ENCODE measurements around the gene TACR1. TPM values are rescaled to one million over a fixed set of nuclear protein-coding genes. Genes with fewer than 3 reads are reported as not detected.

Gene TACR1
- total and polyA plus RNA-seq, 2 experiments from 2014 or later = 3.5 to 7.3 TPM

DNA sequence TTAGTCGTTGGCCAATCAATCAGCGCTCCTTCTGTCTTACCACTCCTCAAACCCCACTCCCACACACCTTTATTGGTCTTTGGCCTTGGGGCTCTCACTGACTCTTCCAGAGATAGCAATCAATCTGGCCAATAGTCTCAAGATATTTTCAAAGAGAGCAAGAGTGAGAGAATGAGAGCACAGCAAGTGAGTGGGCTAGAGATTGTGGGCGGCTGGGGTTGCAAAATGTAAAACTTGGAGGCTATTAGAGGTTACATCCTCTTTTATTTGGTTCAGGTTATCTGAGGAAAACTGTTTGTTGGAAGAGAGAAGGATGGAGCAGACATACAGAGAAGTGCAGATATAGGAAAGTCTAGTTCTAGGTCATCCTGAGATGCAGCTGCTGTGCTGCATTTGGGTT is 32.8 kb downstream of the TACR1 start:
- Histone ChIP-seq H2AFZ (no peak overlapping the region), H3K79me2 (replicated peaks; ENCODE audit: insufficient read depth) (no peaks in the 10 kb centered on the region), H3K27me3 (ENCODE audit: insufficient read depth) (no peaks in the 10 kb centered on the region), H3F3A (replicated peaks; ENCODE audit: low read depth) (no peaks in the 10 kb centered on the region), H3K9me2 (ENCODE audit: insufficient read depth) (no peaks in the 10 kb centered on the region), H4K20me1 (replicated peaks; ENCODE audit: insufficient read depth) (no peaks in the 10 kb centered on the region), H3K4me1 (ENCODE audit: insufficient read depth) (peaks cover 1% of the 10 kb centered on the region; the same call in 1 of the 2 replicates), H3K4me3 (no peak overlapping the region), H3K4me2 (no peak overlapping the region), H3K27ac (ENCODE audit: low read depth) (no peak overlapping the region), H3K36me3 (ENCODE audit: insufficient read depth) (no peaks in the 10 kb centered on the region)
- TF ChIP-seq, protein P1, sequence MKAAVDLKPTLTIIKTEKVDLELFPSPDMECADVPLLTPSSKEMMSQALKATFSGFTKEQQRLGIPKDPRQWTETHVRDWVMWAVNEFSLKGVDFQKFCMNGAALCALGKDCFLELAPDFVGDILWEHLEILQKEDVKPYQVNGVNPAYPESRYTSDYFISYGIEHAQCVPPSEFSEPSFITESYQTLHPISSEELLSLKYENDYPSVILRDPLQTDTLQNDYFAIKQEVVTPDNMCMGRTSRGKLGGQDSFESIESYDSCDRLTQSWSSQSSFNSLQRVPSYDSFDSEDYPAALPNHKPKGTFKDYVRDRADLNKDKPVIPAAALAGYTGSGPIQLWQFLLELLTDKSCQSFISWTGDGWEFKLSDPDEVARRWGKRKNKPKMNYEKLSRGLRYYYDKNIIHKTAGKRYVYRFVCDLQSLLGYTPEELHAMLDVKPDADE (IDR thresholded peaks at IDR 0.05) = no peak
- TF ChIP-seq, protein P2, sequence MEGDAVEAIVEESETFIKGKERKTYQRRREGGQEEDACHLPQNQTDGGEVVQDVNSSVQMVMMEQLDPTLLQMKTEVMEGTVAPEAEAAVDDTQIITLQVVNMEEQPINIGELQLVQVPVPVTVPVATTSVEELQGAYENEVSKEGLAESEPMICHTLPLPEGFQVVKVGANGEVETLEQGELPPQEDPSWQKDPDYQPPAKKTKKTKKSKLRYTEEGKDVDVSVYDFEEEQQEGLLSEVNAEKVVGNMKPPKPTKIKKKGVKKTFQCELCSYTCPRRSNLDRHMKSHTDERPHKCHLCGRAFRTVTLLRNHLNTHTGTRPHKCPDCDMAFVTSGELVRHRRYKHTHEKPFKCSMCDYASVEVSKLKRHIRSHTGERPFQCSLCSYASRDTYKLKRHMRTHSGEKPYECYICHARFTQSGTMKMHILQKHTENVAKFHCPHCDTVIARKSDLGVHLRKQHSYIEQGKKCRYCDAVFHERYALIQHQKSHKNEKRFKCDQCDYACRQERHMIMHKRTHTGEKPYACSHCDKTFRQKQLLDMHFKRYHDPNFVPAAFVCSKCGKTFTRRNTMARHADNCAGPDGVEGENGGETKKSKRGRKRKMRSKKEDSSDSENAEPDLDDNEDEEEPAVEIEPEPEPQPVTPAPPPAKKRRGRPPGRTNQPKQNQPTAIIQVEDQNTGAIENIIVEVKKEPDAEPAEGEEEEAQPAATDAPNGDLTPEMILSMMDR (conservative IDR thresholded peaks at IDR 0.05; ENCODE audit: low read depth in 2 of 2) = no peak
- TF ChIP-seq CREB1 (CRISPR knock-in tag; IDR thresholded peaks at IDR 0.05; ENCODE audit: low read depth) (no peak), ZNF331 (CRISPR knock-in tag; IDR thresholded peaks at IDR 0.05; ENCODE audit: low read depth) (no peak), POLR2AphosphoS5 (IDR thresholded peaks at IDR 0.05; ENCODE audit: low read depth) (no peak)
- no peaks in the 10 kb centered on the region for H3K27me3 Mint-ChIP-seq (ENCODE audit: insufficient read depth, low read depth, poor library complexity)
- H3K4me1 Mint-ChIP-seq = no peaks in the 10 kb centered on the region; the same call in 2 of the 3 replicates
- peaks cover 18% of the 10 kb centered on the region; the same call in 2 of the 3 replicates for H3K36me3 Mint-ChIP-seq (ENCODE audit: low read depth)
- DNase-seq (ENCODE audit: low spot score) (no peak), ATAC-seq (no peak)
- H3K9me3 Mint-ChIP-seq = peaks cover 11% of the 10 kb centered on the region
- no peak overlapping the region for H3K4me3 Mint-ChIP-seq
- no peak overlapping the region for H3K27ac Mint-ChIP-seq

DNA sequence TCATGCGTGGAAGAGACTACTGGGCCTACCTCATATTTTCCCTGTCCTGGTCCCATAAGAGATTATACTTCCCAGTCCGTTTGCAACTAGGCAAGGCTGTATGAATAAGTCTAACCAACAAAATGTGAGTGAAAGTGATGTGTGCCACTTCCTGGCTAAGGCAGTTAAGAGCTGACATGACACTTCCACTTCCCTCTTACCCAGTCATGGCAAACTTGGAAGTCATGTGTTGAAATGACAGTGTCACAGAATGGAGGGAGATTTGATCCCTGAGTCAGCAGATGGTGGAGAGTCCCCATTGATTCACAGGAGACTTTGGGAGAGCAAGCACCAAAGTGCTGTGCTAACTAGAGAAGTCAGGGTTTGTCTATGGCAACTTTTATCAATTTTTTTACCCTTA is 36.4 kb downstream of the TACR1 start:
- H3K27me3 Mint-ChIP-seq (ENCODE audit: insufficient read depth, low read depth, poor library complexity) = peaks cover 3% of the 10 kb centered on the region
- Histone ChIP-seq H3K27ac (ENCODE audit: low read depth) (no peak overlapping the region), H3K4me2 (no peak overlapping the region), H3K9me2 (ENCODE audit: insufficient read depth) (no peaks in the 10 kb centered on the region), H3K27me3 (ENCODE audit: insufficient read depth) (no peaks in the 10 kb centered on the region), H4K20me1 (replicated peaks; ENCODE audit: insufficient read depth) (no peaks in the 10 kb centered on the region), H3F3A (replicated peaks; ENCODE audit: low read depth) (no peaks in the 10 kb centered on the region), H3K4me3 (no peak overlapping the region), H3K4me1 (ENCODE audit: insufficient read depth) (no peaks in the 10 kb centered on the region), H3K79me2 (replicated peaks; ENCODE audit: insufficient read depth) (no peaks in the 10 kb centered on the region), H2AFZ (no peak overlapping the region), H3K36me3 (ENCODE audit: insufficient read depth) (no peaks in the 10 kb centered on the region)
- no peaks in the 10 kb centered on the region; the same call in 2 of the 3 replicates for H3K4me1 Mint-ChIP-seq
- no peak for ATAC-seq
- H3K27ac Mint-ChIP-seq = no peak overlapping the region; the same call in 1 of the 2 replicates
- H3K36me3 Mint-ChIP-seq (ENCODE audit: low read depth) = no peaks in the 10 kb centered on the region
- no peaks in the 10 kb centered on the region for H3K9me3 Mint-ChIP-seq
- no peak overlapping the region for H3K4me3 Mint-ChIP-seq
- no peak for DNase-seq (ENCODE audit: low spot score)
- TF ChIP-seq EZH2phosphoT487 (IDR thresholded peaks at IDR 0.05; ENCODE audit: unreplicated experiment) = no peak
- TF ChIP-seq NANOG (IDR thresholded peaks at IDR 0.05; ENCODE audit: borderline replicate concordance) = no peak
- TF ChIP-seq EZH2 (IDR thresholded peaks at IDR 0.05; ENCODE audit: low read depth, unreplicated experiment) = no peak
- TF ChIP-seq, protein P3, sequence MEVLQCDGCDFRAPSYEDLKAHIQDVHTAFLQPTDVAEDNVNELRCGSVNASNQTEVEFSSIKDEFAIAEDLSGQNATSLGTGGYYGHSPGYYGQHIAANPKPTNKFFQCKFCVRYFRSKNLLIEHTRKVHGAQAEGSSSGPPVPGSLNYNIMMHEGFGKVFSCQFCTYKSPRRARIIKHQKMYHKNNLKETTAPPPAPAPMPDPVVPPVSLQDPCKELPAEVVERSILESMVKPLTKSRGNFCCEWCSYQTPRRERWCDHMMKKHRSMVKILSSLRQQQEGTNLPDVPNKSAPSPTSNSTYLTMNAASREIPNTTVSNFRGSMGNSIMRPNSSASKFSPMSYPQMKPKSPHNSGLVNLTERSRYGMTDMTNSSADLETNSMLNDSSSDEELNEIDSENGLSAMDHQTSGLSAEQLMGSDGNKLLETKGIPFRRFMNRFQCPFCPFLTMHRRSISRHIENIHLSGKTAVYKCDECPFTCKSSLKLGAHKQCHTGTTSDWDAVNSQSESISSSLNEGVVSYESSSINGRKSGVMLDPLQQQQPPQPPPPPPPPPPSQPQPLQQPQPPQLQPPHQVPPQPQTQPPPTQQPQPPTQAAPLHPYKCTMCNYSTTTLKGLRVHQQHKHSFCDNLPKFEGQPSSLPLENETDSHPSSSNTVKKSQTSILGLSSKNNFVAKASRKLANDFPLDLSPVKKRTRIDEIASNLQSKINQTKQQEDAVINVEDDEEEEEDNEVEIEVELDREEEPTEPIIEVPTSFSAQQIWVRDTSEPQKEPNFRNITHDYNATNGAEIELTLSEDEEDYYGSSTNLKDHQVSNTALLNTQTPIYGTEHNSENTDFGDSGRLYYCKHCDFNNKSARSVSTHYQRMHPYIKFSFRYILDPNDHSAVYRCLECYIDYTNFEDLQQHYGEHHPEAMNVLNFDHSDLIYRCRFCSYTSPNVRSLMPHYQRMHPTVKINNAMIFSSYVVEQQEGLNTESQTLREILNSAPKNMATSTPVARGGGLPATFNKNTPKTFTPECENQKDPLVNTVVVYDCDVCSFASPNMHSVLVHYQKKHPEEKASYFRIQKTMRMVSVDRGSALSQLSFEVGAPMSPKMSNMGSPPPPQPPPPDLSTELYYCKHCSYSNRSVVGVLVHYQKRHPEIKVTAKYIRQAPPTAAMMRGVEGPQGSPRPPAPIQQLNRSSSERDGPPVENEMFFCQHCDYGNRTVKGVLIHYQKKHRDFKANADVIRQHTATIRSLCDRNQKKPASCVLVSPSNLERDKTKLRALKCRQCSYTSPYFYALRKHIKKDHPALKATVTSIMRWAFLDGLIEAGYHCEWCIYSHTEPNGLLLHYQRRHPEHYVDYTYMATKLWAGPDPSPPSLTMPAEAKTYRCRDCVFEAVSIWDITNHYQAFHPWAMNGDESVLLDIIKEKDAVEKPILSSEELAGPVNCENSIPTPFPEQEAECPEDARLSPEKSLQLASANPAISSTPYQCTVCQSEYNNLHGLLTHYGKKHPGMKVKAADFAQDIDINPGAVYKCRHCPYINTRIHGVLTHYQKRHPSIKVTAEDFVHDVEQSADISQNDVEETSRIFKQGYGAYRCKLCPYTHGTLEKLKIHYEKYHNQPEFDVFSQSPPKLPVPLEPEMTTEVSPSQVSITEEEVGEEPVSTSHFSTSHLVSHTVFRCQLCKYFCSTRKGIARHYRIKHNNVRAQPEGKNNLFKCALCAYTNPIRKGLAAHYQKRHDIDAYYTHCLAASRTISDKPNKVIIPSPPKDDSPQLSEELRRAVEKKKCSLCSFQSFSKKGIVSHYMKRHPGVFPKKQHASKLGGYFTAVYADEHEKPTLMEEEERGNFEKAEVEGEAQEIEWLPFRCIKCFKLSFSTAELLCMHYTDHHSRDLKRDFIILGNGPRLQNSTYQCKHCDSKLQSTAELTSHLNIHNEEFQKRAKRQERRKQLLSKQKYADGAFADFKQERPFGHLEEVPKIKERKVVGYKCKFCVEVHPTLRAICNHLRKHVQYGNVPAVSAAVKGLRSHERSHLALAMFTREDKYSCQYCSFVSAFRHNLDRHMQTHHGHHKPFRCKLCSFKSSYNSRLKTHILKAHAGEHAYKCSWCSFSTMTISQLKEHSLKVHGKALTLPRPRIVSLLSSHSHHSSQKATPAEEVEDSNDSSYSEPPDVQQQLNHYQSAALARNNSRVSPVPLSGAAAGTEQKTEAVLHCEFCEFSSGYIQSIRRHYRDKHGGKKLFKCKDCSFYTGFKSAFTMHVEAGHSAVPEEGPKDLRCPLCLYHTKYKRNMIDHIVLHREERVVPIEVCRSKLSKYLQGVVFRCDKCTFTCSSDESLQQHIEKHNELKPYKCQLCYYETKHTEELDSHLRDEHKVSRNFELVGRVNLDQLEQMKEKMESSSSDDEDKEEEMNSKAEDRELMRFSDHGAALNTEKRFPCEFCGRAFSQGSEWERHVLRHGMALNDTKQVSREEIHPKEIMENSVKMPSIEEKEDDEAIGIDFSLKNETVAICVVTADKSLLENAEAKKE (CRISPR knock-in tag; IDR thresholded peaks at IDR 0.05) = no peak
- TF ChIP-seq ZNF114 (CRISPR knock-in tag; IDR thresholded peaks at IDR 0.05) = no peak
- TF ChIP-seq JUNB (IDR thresholded peaks at IDR 0.05; ENCODE audit: unreplicated experiment) = no peak
- TF ChIP-seq, protein P2 (conservative IDR thresholded peaks at IDR 0.05; ENCODE audit: low read depth in 2 of 2) = no peak
- TF ChIP-seq CREB1 (CRISPR knock-in tag; IDR thresholded peaks at IDR 0.05; ENCODE audit: low read depth) = no peak

All from GM23338 (cell line).